HEK293 (cell line): ENCODE measurements around the gene PSAPL1.

Experiments
- CTCF ChIP-seq: fragments of 450-650 bp; formaldehyde crosslinking; IDR thresholded peaks from 2 replicates; pipeline ENCODE4 v1.5.1; 2016; ENCODE audit warnings: missing biosample characterization, missing genetic modification characterization
- HOXA7 ChIP-seq: sonication (generic); formaldehyde crosslinking; IDR thresholded peaks from 2 replicates; pipeline ENCODE4 v1.8.1; 2022; ENCODE audit warnings: missing genetic modification reagents, borderline replicate concordance
- TSHZ1 ChIP-seq: fragments of 450-650 bp; formaldehyde crosslinking; IDR thresholded peaks from 2 replicates; pipeline ENCODE4 v1.5.1; 2016; ENCODE audit warnings: missing biosample characterization, missing genetic modification characterization, borderline replicate concordance
- YY1 ChIP-seq: fragments of 450-650 bp; formaldehyde crosslinking; IDR thresholded peaks from 2 replicates; pipeline ENCODE4 v1.5.1; 2018; ENCODE audit warnings: missing biosample characterization, missing genetic modification characterization
- ZFP37 ChIP-seq: fragments of 450-650 bp; formaldehyde crosslinking; IDR thresholded peaks from 2 replicates; pipeline ENCODE4 v1.5.1; 2016; ENCODE audit warnings: missing biosample characterization, missing genetic modification characterization
- ZNF202 ChIP-seq: fragments of 450-650 bp; formaldehyde crosslinking; IDR thresholded peaks from 2 replicates; pipeline ENCODE4 v1.5.1; 2016; ENCODE audit warnings: missing biosample characterization, missing genetic modification characterization, borderline replicate concordance
- ZNF211 ChIP-seq: fragments of 450-650 bp; formaldehyde crosslinking; IDR thresholded peaks from 2 replicates; pipeline ENCODE4 v1.5.1; 2016; ENCODE audit warnings: low read depth, missing biosample characterization, missing genetic modification characterization
- ZNF274 ChIP-seq, 2 experiments: fragments of 200-500 bp in 1 of 2; fragments of 450-650 bp in 1 of 2; sonication (Bioruptor generic) in 1 of 2; formaldehyde crosslinking in 1 of 2; IDR thresholded peaks; 2 replicates each; pipeline versions ENCODE4 v1.5.1 to v1.6.1; 2014 to 2016; ENCODE audit warnings: borderline replicate concordance in 1 of 2, inconsistent platforms in 1 of 2, low read length in 1 of 2, missing biosample characterization in 1 of 2, missing genetic modification characterization in 1 of 2
- ZNF510 ChIP-seq: fragments of 450-650 bp; formaldehyde crosslinking; IDR thresholded peaks from 2 replicates; pipeline ENCODE4 v1.5.1; 2018; ENCODE audit warnings: mild to moderate bottlenecking, missing genetic modification characterization, missing biosample characterization; ENCODE audit not compliant: insufficient replicate concordance
- ZNF529 ChIP-seq: fragments of 450-650 bp; formaldehyde crosslinking; IDR thresholded peaks from 2 replicates; pipeline ENCODE4 v1.5.1; 2017; ENCODE audit warnings: missing genetic modification characterization, missing biosample characterization; ENCODE audit not compliant: insufficient replicate concordance
- ZNF747 ChIP-seq: fragments of 450-650 bp; formaldehyde crosslinking; IDR thresholded peaks from 2 replicates; pipeline ENCODE4 v1.5.1; 2016; ENCODE audit warnings: missing biosample characterization, missing genetic modification characterization

GRCh38 chr4:7480423-7480822 is 45.7 kb upstream of the PSAPL1 start:
- TF ChIP-seq CTCF (tag by site-specific recombination), result no peak
- no peak for TF ChIP-seq ZNF747 (tag by site-specific recombination)
- TF ChIP-seq ZNF510 (tag by site-specific recombination), result no peak
- TF ChIP-seq ZNF202, result no peak
- TF ChIP-seq ZNF529 (tag by site-specific recombination), result no peak
- no peak for TF ChIP-seq ZFP37
- TF ChIP-seq ZNF211 (tag by site-specific recombination), result no peak
- no peak for TF ChIP-seq HOXA7 (CRISPR knock-in tag)
- no peak for TF ChIP-seq TSHZ1 (tag by site-specific recombination)
- TF ChIP-seq YY1, result no peak
- TF ChIP-seq ZNF274 (IDR thresholded peaks at IDR 0.05; ENCODE audit: low read length), result no peak
- TF ChIP-seq ZNF274 (tag by site-specific recombination; IDR thresholded peaks at IDR 0.05; ENCODE audit: borderline replicate concordance), result no peak
